Thyroid gland (tissue), 4 donors: ENCODE measurements around the gene LRRC7. TPM values are rescaled to one million over a fixed set of nuclear protein-coding genes. Genes with fewer than 3 reads are reported as not detected.

Experiments
- DNase-seq, 2 donors: peaks; one replicate each; pipeline ENCODE4 v3.0.0-alpha.2; 2019
- H3K27ac ChIP-seq, 3 donors: fragments of 200-600 bp; sonication (generic); 1 replicate in 2 of 3; 2 replicates in 1 of 3; pipeline ENCODE4 v1.5.1; 2016 to 2019; ENCODE audit warnings: mild to moderate bottlenecking in 1 of 3, moderate library complexity in 1 of 3
- H3K27me3 ChIP-seq: fragments of 200-600 bp; sonication (generic); one replicate; pipeline ENCODE4 v1.5.1; 2019
- H3K36me3 ChIP-seq, 2 donors: fragments of 200-600 bp; sonication (generic); one replicate each; pipeline ENCODE4 v1.5.1; 2016 to 2019
- H3K4me1 ChIP-seq, 2 donors: fragments of 200-600 bp; sonication (generic); one replicate each; pipeline ENCODE4 v1.5.1; 2017 to 2019
- H3K4me3 ChIP-seq, 3 donors: fragments of 200-600 bp; sonication (generic); replicated peaks in 1 of 3; 1 replicate in 2 of 3; 2 replicates in 1 of 3; pipeline ENCODE4 v1.5.1; 2016; ENCODE audit warnings: mild to moderate bottlenecking in 1 of 3
- H3K9me3 ChIP-seq: fragments of 200-600 bp; sonication (generic); one replicate; pipeline ENCODE4 v1.5.1; 2017
- POLR2A ChIP-seq, 2 donors: fragments of 450-650 bp; IDR thresholded peaks; one replicate each; pipeline ENCODE4 v1.6.1; 2017; ENCODE audit warnings: antibody characterized with exemption in 2 of 2, mild to moderate bottlenecking in 2 of 2, moderate library complexity in 1 of 2
- WGBS, 2 donors: methylation state at CpG; one replicate each; pipeline ENCODE4 v1.1.5; 2017; 5-methylcytosine and 5-hydroxymethylcytosine counted together
- intact Hi-C: fragments of 100-400 bp; cut with DNase I; formaldehyde crosslinking; loops from one replicate; pipeline ENCODE4 v1.15.1; 2023
- total RNA-seq, 4 donors: library from RNA; depleted of rRNA; stranded (reverse); fragments of >200 nt; gene quantifications; one replicate each; pipeline ENCODE4 v1.2.3, GENCODE V29; 2016
- TF ChIP-seq, protein P1 (sequence below), 6 experiments: fragments of 200-600 bp in 3 of 6; fragments of 450-650 bp in 3 of 6; sonication (generic) in 3 of 6; IDR thresholded peaks; one replicate each; pipeline ENCODE4 v1.5.1; 2016 to 2019; ENCODE audit warnings: antibody characterized with exemption in 6 of 6, mild to moderate bottlenecking in 2 of 6, inconsistent platforms in 1 of 6, moderate library complexity in 1 of 6

The LRRC7 gene
- total RNA-seq, 4 donors from 2014 or later, result 7.9 to 31.7 (median 18.7) TPM

DNA sequence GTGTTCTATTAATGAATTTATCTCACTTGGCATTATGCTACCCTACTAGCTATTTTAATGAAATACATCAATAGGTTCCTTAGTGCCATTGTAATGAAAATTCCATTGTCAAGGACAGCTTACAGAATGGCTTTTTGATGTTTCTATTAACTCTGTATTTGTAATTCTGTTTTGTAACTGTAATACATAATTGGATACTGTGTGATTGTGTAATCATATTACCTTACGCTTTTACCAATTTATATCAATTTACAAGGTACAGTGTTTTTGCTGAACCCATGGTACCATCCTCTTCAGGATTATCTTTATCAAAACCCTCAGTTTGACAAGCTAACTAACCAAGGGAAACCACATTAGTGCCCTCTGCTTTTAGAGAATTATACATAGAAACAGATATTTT lies 277.9 kb downstream of the LRRC7 start:
- Histone ChIP-seq H3K4me3 (no peak overlapping the region), H3K4me1 (no peaks in the 10 kb centered on the region), H3K27me3 (no peaks in the 10 kb centered on the region), H3K27ac (no peak overlapping the region), H3K9me3 (no peaks in the 10 kb centered on the region), H3K36me3 (no peaks in the 10 kb centered on the region)
- 97% methylated on average over 1 of the region's 1 CpG for WGBS, 2 donors
- no peak for DNase-seq
- intact Hi-C loops, result no loop called here
- TF ChIP-seq POLR2A (IDR thresholded peaks at IDR 0.05), result no peak
- TF ChIP-seq, protein P1, sequence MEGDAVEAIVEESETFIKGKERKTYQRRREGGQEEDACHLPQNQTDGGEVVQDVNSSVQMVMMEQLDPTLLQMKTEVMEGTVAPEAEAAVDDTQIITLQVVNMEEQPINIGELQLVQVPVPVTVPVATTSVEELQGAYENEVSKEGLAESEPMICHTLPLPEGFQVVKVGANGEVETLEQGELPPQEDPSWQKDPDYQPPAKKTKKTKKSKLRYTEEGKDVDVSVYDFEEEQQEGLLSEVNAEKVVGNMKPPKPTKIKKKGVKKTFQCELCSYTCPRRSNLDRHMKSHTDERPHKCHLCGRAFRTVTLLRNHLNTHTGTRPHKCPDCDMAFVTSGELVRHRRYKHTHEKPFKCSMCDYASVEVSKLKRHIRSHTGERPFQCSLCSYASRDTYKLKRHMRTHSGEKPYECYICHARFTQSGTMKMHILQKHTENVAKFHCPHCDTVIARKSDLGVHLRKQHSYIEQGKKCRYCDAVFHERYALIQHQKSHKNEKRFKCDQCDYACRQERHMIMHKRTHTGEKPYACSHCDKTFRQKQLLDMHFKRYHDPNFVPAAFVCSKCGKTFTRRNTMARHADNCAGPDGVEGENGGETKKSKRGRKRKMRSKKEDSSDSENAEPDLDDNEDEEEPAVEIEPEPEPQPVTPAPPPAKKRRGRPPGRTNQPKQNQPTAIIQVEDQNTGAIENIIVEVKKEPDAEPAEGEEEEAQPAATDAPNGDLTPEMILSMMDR (IDR thresholded peaks at IDR 0.05), result no peak

DNA sequence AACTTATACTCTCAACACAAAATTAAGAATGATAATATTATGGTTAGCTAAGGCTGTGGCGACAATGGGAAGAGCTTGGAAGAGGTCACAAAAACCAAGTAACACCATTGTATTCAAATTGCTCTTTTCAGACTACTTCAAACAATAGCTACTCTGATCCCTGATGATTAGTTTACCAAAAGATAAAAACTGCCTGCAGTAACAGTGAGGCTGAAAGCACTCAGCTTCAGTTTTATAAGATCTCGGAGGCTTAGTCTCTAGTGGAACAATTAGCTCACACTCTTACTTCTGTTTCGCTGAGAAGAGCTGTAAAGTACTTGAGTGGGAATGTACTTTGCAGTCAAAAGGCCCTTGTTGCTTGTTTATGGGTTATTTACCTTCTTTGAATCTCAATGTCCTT lies 278.5 kb downstream of the LRRC7 start:
- H3K36me3 ChIP-seq, result no peaks in the 10 kb centered on the region
- H3K9me3 ChIP-seq, result no peaks in the 10 kb centered on the region
- no peak for DNase-seq
- H3K27ac ChIP-seq, result no peak overlapping the region
- no peaks in the 10 kb centered on the region for H3K27me3 ChIP-seq
- no peaks in the 10 kb centered on the region for H3K4me1 ChIP-seq
- H3K4me3 ChIP-seq, result no peak overlapping the region
- no peak for TF ChIP-seq POLR2A (IDR thresholded peaks at IDR 0.05)
- TF ChIP-seq, protein P1 (IDR thresholded peaks at IDR 0.05), result no peak
- intact Hi-C loops, result no loop called here
- WGBS, 2 donors, result 55 to 63% methylated on average over 3 of the region's 3 CpGs

DNA sequence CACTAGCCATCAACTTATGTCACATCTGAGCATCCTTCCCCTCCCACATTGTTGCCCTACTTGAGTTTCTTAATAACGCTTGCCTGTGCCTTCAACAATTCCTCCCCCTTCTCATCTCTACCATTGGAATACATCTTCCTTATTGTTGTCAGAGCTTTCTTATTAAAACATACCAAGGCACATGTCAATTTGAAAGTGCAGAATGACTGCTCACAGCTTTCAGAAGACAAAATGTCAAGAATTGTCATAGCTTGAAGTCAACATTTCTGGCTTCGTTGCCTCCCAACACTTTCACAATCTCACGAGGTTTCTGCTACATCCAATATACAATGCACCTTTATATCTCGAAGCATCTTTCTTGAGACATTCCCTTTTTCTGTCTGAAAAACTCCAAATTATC lies 279.9 kb downstream of the LRRC7 start:
- Histone ChIP-seq H3K9me3 (no peaks in the 10 kb centered on the region), H3K27me3 (no peaks in the 10 kb centered on the region), H3K4me3 (no peak overlapping the region), H3K27ac (no peak overlapping the region), H3K4me1 (no peaks in the 10 kb centered on the region), H3K36me3 (no peaks in the 10 kb centered on the region)
- 94 to 95% methylated on average over 4 of the region's 4 CpGs for WGBS, 2 donors
- TF ChIP-seq, protein P1 (IDR thresholded peaks at IDR 0.05), result no peak
- TF ChIP-seq POLR2A (IDR thresholded peaks at IDR 0.05), result no peak
- intact Hi-C loops, result no loop called here
- DNase-seq, result no peak

DNA sequence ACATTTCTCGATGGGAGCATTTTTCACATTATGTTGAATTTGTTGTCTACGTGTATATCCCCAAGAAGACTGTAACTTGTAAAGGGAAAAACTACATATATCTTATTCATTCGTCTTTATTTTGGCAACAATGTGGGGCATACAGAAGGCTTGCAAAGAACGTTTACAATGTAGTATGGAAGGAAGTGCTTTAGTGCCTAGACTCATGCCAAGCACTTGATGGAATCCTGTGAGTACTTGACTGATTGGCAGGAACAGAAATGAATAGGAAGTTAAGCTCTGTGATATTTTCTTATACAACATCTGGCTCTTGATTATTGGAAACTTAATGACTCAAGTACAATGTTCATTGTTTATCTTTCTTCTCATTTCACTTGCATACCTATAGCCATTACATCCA lies 284.4 kb downstream of the LRRC7 start:
- no peaks in the 10 kb centered on the region for H3K4me1 ChIP-seq
- DNase-seq, result no peak
- H3K36me3 ChIP-seq, result no peaks in the 10 kb centered on the region
- TF ChIP-seq, protein P1 (IDR thresholded peaks at IDR 0.05), result no peak
- TF ChIP-seq POLR2A (IDR thresholded peaks at IDR 0.05), result no peak
- intact Hi-C loops, result no loop called here
- no peak overlapping the region for H3K4me3 ChIP-seq
- no peaks in the 10 kb centered on the region for H3K27me3 ChIP-seq
- H3K9me3 ChIP-seq, result no peaks in the 10 kb centered on the region
- no peak overlapping the region for H3K27ac ChIP-seq
- 69 to 77% methylated on average over 4 of the region's 4 CpGs for WGBS, 2 donors

DNA sequence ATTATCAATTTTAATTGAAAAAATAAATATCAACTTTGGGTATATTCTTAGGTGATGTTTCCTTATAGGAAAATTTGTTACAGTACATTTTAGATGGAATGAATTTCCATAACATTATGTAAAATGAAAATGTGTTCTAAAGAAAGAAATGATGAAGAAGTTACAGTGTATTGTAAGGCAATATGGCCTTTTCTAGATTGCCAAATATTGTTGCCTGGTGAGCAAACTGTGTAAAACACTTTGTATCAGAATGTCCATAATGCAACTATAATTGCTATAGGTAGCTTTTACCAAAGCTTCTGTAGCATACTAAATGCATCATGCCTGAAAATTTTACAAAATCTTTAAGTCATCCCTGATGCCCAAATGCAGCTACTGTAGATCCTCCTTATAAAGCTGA lies 285.0 kb downstream of the LRRC7 start:
- Histone ChIP-seq H3K27ac (no peak overlapping the region), H3K9me3 (no peaks in the 10 kb centered on the region), H3K4me3 (no peak overlapping the region), H3K27me3 (no peaks in the 10 kb centered on the region), H3K4me1 (no peaks in the 10 kb centered on the region), H3K36me3 (no peaks in the 10 kb centered on the region)
- TF ChIP-seq, protein P1 (IDR thresholded peaks at IDR 0.05), result no peak
- no peak for TF ChIP-seq POLR2A (IDR thresholded peaks at IDR 0.05)
- no peak for DNase-seq
- intact Hi-C loops, result no loop called here
